HepG2 (cell line): ENCODE data around the gene ZNF48. TPM values are rescaled to one million over a fixed set of nuclear protein-coding genes. Genes with fewer than 3 reads are reported as not detected.

Source experiments
- ATAC-seq: fragments of 200-7000 bp; cut with Tn5 transposase; 3 replicates; pipeline ENCODE4 v1.9.1; 2020; ENCODE audit warnings: mild to moderate bottlenecking, moderate library complexity
- BruUV-seq: library from RNA; stranded (reverse); fragments of 400-500 nt; replicated peaks from 2 replicates; lab custom pipeline; 2021; lab: Mats Ljungman, UMichigan
- CTCF ChIA-PET: fragments of 300-600 bp; formaldehyde crosslinking; extraction: SDS; loops from one replicate; lab custom pipeline; 2021; ENCODE audit warnings: low total read pairs, inconsistent platforms, low intra/inter-chr PET ratio; lab: Yijun Ruan, JAX
- POLR2A ChIA-PET: fragments of 350-600 bp; sonication (Branson Sonifier 250); formaldehyde crosslinking; loops from one replicate; lab custom pipeline; 2020; ENCODE audit warnings: antibody characterized with exemption, inconsistent platforms; lab: Yijun Ruan, JAX
- DNase-seq: peaks from one replicate; pipeline ENCODE4 v3.0.0-alpha.2; 2015; ENCODE audit warnings: low spot score
- FAIRE-seq: peaks from 3 replicates; lab custom pipeline; 2011; peaks lifted over from hg19 to GRCh38; lab: Jason Lieb, UNC
- H2AFZ ChIP-seq: one replicate; pipeline ENCODE4 v1.6.1; 2011; ENCODE audit warnings: low read length, inconsistent platforms
- H3K27ac ChIP-seq: fragments of 300-600 bp; 3 replicates; pipeline ENCODE4 v1.8.0; 2011; ENCODE audit warnings: mixed run types, mild to moderate bottlenecking, mixed read lengths, low read length, inconsistent platforms; ENCODE audit not compliant: insufficient read depth; ENCODE audit errors: extremely low read length
- H3K27me3 ChIP-seq, 2 experiments: fragments of 200-600 bp in 1 of 2; 2 replicates in 1 of 2; 3 replicates in 1 of 2; pipeline versions ENCODE4 v1.6.0 to v1.8.0; 2011; ENCODE audit warnings: low read length in 2 of 2, mild to moderate bottlenecking in 2 of 2, moderate library complexity in 2 of 2, inconsistent platforms in 1 of 2; ENCODE audit not compliant: insufficient read depth in 2 of 2, control insufficient read depth in 1 of 2
- H3K36me3 ChIP-seq, 2 experiments: fragments of 200-600 bp in 1 of 2; replicated peaks in 1 of 2; 2 replicates in 1 of 2; 3 replicates in 1 of 2; pipeline versions ENCODE4 v1.5.1 to v1.8.0; 2011; ENCODE audit warnings: low read length in 2 of 2, inconsistent platforms in 1 of 2; ENCODE audit not compliant: insufficient read depth in 2 of 2, control insufficient read depth in 1 of 2
- H3K4me1 ChIP-seq: 2 replicates; pipeline ENCODE4 v1.5.1; 2012; ENCODE audit warnings: low read length, inconsistent platforms; ENCODE audit not compliant: insufficient read depth
- H3K4me2 ChIP-seq: 2 replicates; pipeline ENCODE4 v1.6.0; 2011; ENCODE audit warnings: low read depth, low read length, inconsistent platforms
- H3K4me3 ChIP-seq, 3 experiments: fragments of 200-600 bp in 1 of 3; sonication (generic), shearing (Covaris generic) in 1 of 3; replicated peaks in 1 of 3; 2 replicates each; pipeline ENCODE4 v1.5.1; 2011 to 2016; ENCODE audit warnings: low read length in 3 of 3, inconsistent platforms in 2 of 3, low read depth in 2 of 3, mild to moderate bottlenecking in 2 of 3, control low read depth in 1 of 3, mixed read lengths in 1 of 3; ENCODE audit not compliant: insufficient read depth in 1 of 3
- H3K79me2 ChIP-seq: one replicate; pipeline ENCODE4 v1.6.1; 2011; ENCODE audit warnings: low read length, inconsistent platforms; ENCODE audit not compliant: insufficient read depth
- H3K9ac ChIP-seq: 2 replicates; pipeline ENCODE4 v1.6.0; 2011; ENCODE audit warnings: mild to moderate bottlenecking, low read depth, low read length, inconsistent platforms; ENCODE audit not compliant: insufficient read depth
- H3K9me3 ChIP-seq: 2 replicates; pipeline ENCODE4 v1.5.1; 2012; ENCODE audit warnings: mild to moderate bottlenecking, low read length
- H4K20me1 ChIP-seq: 2 replicates; pipeline ENCODE4 v1.6.0; 2011; ENCODE audit warnings: inconsistent platforms, mild to moderate bottlenecking, low read length, moderate library complexity; ENCODE audit not compliant: insufficient read depth
- ARID2 ChIP-seq: sonication (generic); formaldehyde crosslinking; IDR thresholded peaks from 2 replicates; pipeline ENCODE4 v1.8.1; 2022; ENCODE audit warnings: mild to moderate bottlenecking, missing genetic modification reagents, borderline replicate concordance
- ATAD3A ChIP-seq: sonication (generic); formaldehyde crosslinking; IDR thresholded peaks from 2 replicates; pipeline ENCODE4 v1.4.0; 2020; ENCODE audit warnings: missing genetic modification reagents
- EP300 ChIP-seq, 3 experiments: sonication (generic) in 1 of 3; formaldehyde crosslinking in 1 of 3; IDR thresholded peaks; 2 replicates each; pipeline versions ENCODE4 v1.5.1 to v1.6.1; 2011 to 2020; ENCODE audit warnings: low read depth in 2 of 3, low read length in 2 of 3, borderline replicate concordance in 1 of 3, improper control_type of control experiment in 1 of 3, mild to moderate bottlenecking in 1 of 3, missing genetic modification reagents in 1 of 3, moderate library complexity in 1 of 3
- MTA3 ChIP-seq: sonication (generic); formaldehyde crosslinking; IDR thresholded peaks from 2 replicates; pipeline ENCODE4 v1.4.0; 2020; ENCODE audit warnings: missing genetic modification reagents
- NCOA2 ChIP-seq: sonication (generic); formaldehyde crosslinking; IDR thresholded peaks from 2 replicates; pipeline ENCODE4 v1.8.0; 2022; ENCODE audit warnings: inconsistent platforms
- PHB2 ChIP-seq: fragments of 450-650 bp; IDR thresholded peaks from 2 replicates; pipeline ENCODE4 v1.6.1; 2018; ENCODE audit not compliant: partially characterized antibody
- SOX5 ChIP-seq: IDR thresholded peaks from 2 replicates; pipeline ENCODE4 v1.6.1; 2016; ENCODE audit warnings: borderline replicate concordance
- ZNF253 ChIP-seq: sonication (generic); formaldehyde crosslinking; IDR thresholded peaks from 2 replicates; pipeline ENCODE4 v1.8.0; 2022; ENCODE audit warnings: mild to moderate bottlenecking, missing genetic modification reagents, borderline replicate concordance
- ZNF333 ChIP-seq: sonication (generic); formaldehyde crosslinking; IDR thresholded peaks from 2 replicates; pipeline ENCODE4 v1.4.0; 2020; ENCODE audit warnings: mild to moderate bottlenecking, missing genetic modification reagents, borderline replicate concordance
- WGBS: methylation state at CpG from one replicate; pipeline ENCODE4 v1.1.6; 2017; ENCODE audit warnings: low lambda C conversion rate; 5-methylcytosine and 5-hydroxymethylcytosine counted together
- in situ Hi-C: cut with HindIII; loops from 2 replicates; pipeline ENCODE4 v1.10.0; 2017; ENCODE audit warnings: low pct_unique_long_range_greater_than_20kb; ENCODE audit not compliant: extremely low pct_ligation_motif_present
- intact Hi-C: fragments of 100-400 bp; cut with micrococcal nuclease; formaldehyde crosslinking; loops from one replicate; pipeline ENCODE4 v1.10.0; 2022; ENCODE audit not compliant: unreplicated experiment
- polyA plus RNA-seq, 8 experiments: library from polyadenylated mRNA; depleted of rRNA in 3 of 8; stranded (reverse) in 7 of 8; unstranded in 1 of 8; fragments of >200 nt; fragmentation: Illumina TruSeq in 4 of 8; extraction: Trizol in 4 of 8; gene quantifications; 2 replicates each; pipeline versions ENCODE4 v1.2.1 to v1.2.3, GENCODE V29; 2011 to 2016; ENCODE audit warnings: low read depth in 4 of 8, missing spikeins in 1 of 8, mixed read lengths in 1 of 8; ENCODE audit not compliant: insufficient read depth in 1 of 8
- total RNA-seq, 5 experiments: library from RNA; depleted of rRNA; stranded (reverse); fragments of >200 nt; fragmentation: Illumina TruSeq; extraction: Trizol; gene quantifications; 2 replicates each; pipeline ENCODE4 v1.2.3, GENCODE V29; 2016; ENCODE audit warnings: low read depth in 1 of 5
- TF ChIP-seq, protein P1 (sequence below): sonication (generic); formaldehyde crosslinking; IDR thresholded peaks from 2 replicates; pipeline ENCODE4 v1.4.0; 2020; ENCODE audit warnings: mild to moderate bottlenecking, low read depth, missing genetic modification reagents
- TF ChIP-seq, protein P2 (sequence below): sonication (generic); formaldehyde crosslinking; IDR thresholded peaks from 2 replicates; pipeline ENCODE4 v1.4.0; 2020; ENCODE audit warnings: mild to moderate bottlenecking, missing genetic modification reagents
- TF ChIP-seq, protein P3 (sequence below), 2 experiments: sonication (generic) in 1 of 2; formaldehyde crosslinking in 1 of 2; IDR thresholded peaks; 2 replicates each; pipeline versions ENCODE4 v1.4.0 to v1.6.1; 2018 to 2020; ENCODE audit warnings: missing genetic modification reagents in 2 of 2, borderline replicate concordance in 1 of 2, low read depth in 1 of 2, mild to moderate bottlenecking in 1 of 2, missing biosample characterization in 1 of 2
- TF ChIP-seq, protein P4 (sequence below): sonication (generic); formaldehyde crosslinking; IDR thresholded peaks from 2 replicates; pipeline ENCODE4 v1.4.0; 2020; ENCODE audit warnings: missing genetic modification reagents, mild to moderate bottlenecking, borderline replicate concordance

ZNF48 gene
- total and polyA plus RNA-seq, 2 of the 13 experiments (the other 11 are each of a cell fraction or from before 2014, with no cell fraction given): 9.9 to 12.3 TPM

DNA sequence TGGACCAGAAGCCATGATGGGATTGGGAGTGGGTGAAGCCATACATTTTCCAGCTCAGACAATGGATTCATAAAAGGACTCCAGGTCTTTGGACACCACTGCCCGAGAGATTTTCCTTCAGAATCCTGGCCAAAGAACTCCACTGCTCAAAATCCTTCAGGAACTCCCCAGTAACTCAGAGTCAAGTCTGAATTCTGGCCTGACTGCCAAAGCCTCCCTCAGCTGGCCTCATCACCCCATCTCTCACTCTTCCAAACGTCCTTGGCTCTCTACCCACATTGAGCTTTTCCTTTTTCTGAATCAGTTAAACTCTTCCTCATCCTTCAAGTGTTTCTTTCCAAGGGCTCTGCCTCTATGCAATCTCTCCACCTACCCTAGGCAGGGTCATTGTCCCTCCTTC, 11.7 kb upstream of the ZNF48 start:
- 31% methylated on average over 2 of the region's 2 CpGs for WGBS
- H4K20me1 ChIP-seq: no peaks in the 10 kb centered on the region
- ATAC-seq (no peak), FAIRE-seq (no peak), DNase-seq (no peak)
- H3K4me3 ChIP-seq: no peak overlapping the region
- in situ Hi-C loops: no loop called here
- H3K27me3 ChIP-seq: no peaks in the 10 kb centered on the region
- no peak for TF ChIP-seq PHB2
- TF ChIP-seq ZNF253 (CRISPR knock-in tag): no peak
- TF ChIP-seq EP300 (IDR thresholded peaks at IDR 0.05; ENCODE audit: low read depth in 2 of 2, low read length in 2 of 2): no peak
- TF ChIP-seq EP300 (CRISPR knock-in tag; IDR thresholded peaks at IDR 0.05; ENCODE audit: borderline replicate concordance): no peak
- TF ChIP-seq, protein P1, sequence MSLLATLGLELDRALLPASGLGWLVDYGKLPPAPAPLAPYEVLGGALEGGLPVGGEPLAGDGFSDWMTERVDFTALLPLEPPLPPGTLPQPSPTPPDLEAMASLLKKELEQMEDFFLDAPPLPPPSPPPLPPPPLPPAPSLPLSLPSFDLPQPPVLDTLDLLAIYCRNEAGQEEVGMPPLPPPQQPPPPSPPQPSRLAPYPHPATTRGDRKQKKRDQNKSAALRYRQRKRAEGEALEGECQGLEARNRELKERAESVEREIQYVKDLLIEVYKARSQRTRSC (CRISPR knock-in tag): no peak
- no peak for TF ChIP-seq MTA3 (CRISPR knock-in tag)
- no peak for TF ChIP-seq ARID2 (CRISPR knock-in tag)
- TF ChIP-seq, protein P2, sequence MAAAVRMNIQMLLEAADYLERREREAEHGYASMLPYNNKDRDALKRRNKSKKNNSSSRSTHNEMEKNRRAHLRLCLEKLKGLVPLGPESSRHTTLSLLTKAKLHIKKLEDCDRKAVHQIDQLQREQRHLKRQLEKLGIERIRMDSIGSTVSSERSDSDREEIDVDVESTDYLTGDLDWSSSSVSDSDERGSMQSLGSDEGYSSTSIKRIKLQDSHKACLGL: no peak
- no peak for TF ChIP-seq ZNF333 (CRISPR knock-in tag)
- TF ChIP-seq, protein P3, sequence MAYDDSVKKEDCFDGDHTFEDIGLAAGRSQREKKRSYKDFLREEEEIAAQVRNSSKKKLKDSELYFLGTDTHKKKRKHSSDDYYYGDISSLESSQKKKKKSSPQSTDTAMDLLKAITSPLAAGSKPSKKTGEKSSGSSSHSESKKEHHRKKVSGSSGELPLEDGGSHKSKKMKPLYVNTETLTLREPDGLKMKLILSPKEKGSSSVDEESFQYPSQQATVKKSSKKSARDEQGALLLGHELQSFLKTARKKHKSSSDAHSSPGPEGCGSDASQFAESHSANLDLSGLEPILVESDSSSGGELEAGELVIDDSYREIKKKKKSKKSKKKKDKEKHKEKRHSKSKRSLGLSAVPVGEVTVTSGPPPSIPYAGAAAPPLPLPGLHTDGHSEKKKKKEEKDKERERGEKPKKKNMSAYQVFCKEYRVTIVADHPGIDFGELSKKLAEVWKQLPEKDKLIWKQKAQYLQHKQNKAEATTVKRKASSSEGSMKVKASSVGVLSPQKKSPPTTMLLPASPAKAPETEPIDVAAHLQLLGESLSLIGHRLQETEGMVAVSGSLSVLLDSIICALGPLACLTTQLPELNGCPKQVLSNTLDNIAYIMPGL (CRISPR knock-in tag; IDR thresholded peaks at IDR 0.05; ENCODE audit: borderline replicate concordance in 1 of 2, low read depth in 1 of 2): no peak
- TF ChIP-seq ATAD3A (CRISPR knock-in tag): no peak
- TF ChIP-seq, protein P4, sequence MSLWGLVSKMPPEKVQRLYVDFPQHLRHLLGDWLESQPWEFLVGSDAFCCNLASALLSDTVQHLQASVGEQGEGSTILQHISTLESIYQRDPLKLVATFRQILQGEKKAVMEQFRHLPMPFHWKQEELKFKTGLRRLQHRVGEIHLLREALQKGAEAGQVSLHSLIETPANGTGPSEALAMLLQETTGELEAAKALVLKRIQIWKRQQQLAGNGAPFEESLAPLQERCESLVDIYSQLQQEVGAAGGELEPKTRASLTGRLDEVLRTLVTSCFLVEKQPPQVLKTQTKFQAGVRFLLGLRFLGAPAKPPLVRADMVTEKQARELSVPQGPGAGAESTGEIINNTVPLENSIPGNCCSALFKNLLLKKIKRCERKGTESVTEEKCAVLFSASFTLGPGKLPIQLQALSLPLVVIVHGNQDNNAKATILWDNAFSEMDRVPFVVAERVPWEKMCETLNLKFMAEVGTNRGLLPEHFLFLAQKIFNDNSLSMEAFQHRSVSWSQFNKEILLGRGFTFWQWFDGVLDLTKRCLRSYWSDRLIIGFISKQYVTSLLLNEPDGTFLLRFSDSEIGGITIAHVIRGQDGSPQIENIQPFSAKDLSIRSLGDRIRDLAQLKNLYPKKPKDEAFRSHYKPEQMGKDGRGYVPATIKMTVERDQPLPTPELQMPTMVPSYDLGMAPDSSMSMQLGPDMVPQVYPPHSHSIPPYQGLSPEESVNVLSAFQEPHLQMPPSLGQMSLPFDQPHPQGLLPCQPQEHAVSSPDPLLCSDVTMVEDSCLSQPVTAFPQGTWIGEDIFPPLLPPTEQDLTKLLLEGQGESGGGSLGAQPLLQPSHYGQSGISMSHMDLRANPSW (CRISPR knock-in tag): no peak
- TF ChIP-seq SOX5 (CRISPR knock-in tag): no peak
- no peak for TF ChIP-seq NCOA2 (CRISPR knock-in tag)
- no peaks in the 10 kb centered on the region for H3K36me3 ChIP-seq
- H2AFZ ChIP-seq: no peak overlapping the region
- no peak overlapping the region for H3K9ac ChIP-seq
- BruUV-seq: no TSS peak
- no peaks in the 10 kb centered on the region for H3K9me3 ChIP-seq
- CTCF ChIA-PET: no interaction called here
- peaks cover 2% of the 10 kb centered on the region for H3K79me2 ChIP-seq
- peaks cover 34% of the 10 kb centered on the region for H3K4me1 ChIP-seq
- POLR2A ChIA-PET: interaction anchor here (1.8 to 2.9 kb wide), 3 partner anchors 11 to 24 kb away, joined by 6 to 14 read pairs (median 9); partner anchors contain the start of genes ZNF48 and ZNF771
- H3K4me2 ChIP-seq: no peak overlapping the region
- no peak overlapping the region for H3K27ac ChIP-seq
- intact Hi-C loops: no loop called here
